ENCODE measurements around the gene PPP1R3C.

DNA sequence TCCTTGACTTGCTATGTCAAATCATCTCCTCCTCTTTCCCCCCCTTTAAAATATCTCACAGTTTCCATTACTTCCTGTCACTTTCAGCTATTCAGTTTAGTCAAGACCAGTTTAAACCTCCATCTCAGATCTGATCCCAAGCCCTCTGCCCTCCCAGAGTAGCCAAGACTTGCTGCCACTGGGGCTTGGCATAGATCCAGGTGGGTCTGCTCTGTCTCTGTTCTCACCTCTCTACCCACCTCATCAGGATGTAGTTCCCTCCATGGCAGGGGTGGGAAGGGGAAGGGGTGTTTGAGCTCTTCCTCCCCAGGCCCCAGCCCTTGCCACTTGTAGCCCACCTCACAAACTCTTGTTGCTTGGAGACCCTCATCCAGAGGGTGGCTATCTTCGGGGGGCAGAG lies 22.0 kb downstream of the PPP1R3C start:
- TF ChIP-seq, protein P1, sequence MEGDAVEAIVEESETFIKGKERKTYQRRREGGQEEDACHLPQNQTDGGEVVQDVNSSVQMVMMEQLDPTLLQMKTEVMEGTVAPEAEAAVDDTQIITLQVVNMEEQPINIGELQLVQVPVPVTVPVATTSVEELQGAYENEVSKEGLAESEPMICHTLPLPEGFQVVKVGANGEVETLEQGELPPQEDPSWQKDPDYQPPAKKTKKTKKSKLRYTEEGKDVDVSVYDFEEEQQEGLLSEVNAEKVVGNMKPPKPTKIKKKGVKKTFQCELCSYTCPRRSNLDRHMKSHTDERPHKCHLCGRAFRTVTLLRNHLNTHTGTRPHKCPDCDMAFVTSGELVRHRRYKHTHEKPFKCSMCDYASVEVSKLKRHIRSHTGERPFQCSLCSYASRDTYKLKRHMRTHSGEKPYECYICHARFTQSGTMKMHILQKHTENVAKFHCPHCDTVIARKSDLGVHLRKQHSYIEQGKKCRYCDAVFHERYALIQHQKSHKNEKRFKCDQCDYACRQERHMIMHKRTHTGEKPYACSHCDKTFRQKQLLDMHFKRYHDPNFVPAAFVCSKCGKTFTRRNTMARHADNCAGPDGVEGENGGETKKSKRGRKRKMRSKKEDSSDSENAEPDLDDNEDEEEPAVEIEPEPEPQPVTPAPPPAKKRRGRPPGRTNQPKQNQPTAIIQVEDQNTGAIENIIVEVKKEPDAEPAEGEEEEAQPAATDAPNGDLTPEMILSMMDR (IDR thresholded peaks at IDR 0.05 in 4 of 5, conservative IDR thresholded peaks at IDR 0.05 in 1 of 5) = no peak
- no peak for TF ChIP-seq POLR2A (IDR thresholded peaks at IDR 0.05)
